Skeletal muscle satellite cell (primary cell): ENCODE results near the gene MAP6.

Experiments
- H3K27me3 ChIP-seq: 2 replicates; pipeline ENCODE4 v1.7.0; 2013; ENCODE audit warnings: low read length; ENCODE audit not compliant: control insufficient read depth, insufficient read depth
- H3K36me3 ChIP-seq: 2 replicates; pipeline ENCODE4 v1.7.0; 2013; ENCODE audit warnings: mild to moderate bottlenecking, control low read depth, low read length; ENCODE audit not compliant: insufficient read depth
- H3K4me1 ChIP-seq: 2 replicates; pipeline ENCODE4 v1.7.0; 2013; ENCODE audit warnings: low read length; ENCODE audit not compliant: control insufficient read depth, insufficient read depth
- H3K4me2 ChIP-seq: 2 replicates; pipeline ENCODE4 v1.7.0; 2013; ENCODE audit warnings: mild to moderate bottlenecking, low read length
- H3K4me3 ChIP-seq: 2 replicates; pipeline ENCODE4 v1.7.0; 2013; ENCODE audit warnings: low read length
- H3K9ac ChIP-seq: 2 replicates; pipeline ENCODE4 v1.7.0; 2013; ENCODE audit warnings: mild to moderate bottlenecking, low read depth, low read length, moderate library complexity
- H3K9me3 ChIP-seq: replicated peaks from 2 replicates; pipeline ENCODE4 v1.7.0; 2013; ENCODE audit warnings: mild to moderate bottlenecking, control low read depth, low read length

MAP6 gene

GRCh38 chr11:75598264-75598663 lies 70.6 kb downstream of the MAP6 start:
- Histone ChIP-seq H3K27me3 (peaks cover 33% of the 10 kb centered on the region), H3K4me1 (peaks cover 8% of the 10 kb centered on the region), H3K9me3 (no peaks in the 10 kb centered on the region), H3K4me2 (no peak overlapping the region), H3K4me3 (no peak overlapping the region), H3K36me3 (no peaks in the 10 kb centered on the region), H3K9ac (no peak overlapping the region)

- Histone ChIP-seq H3K27me3 (peaks cover 40% of the 10 kb centered on the region), H3K36me3 (no peaks in the 10 kb centered on the region), H3K9ac (no peak overlapping the region), H3K4me3 (no peak overlapping the region), H3K4me2 (no peak overlapping the region), H3K9me3 (no peaks in the 10 kb centered on the region), H3K4me1 (peaks cover 7% of the 10 kb centered on the region)
These were observed 71.2 kb downstream of the MAP6 start for GRCh38 chr11:75597636-75598035.

GRCh38 chr11:75596914-75597313 lies 71.9 kb downstream of the MAP6 start:
- H3K4me1 ChIP-seq, result peaks cover 8% of the 10 kb centered on the region
- no peak overlapping the region for H3K4me3 ChIP-seq
- H3K9me3 ChIP-seq, result no peaks in the 10 kb centered on the region
- no peak overlapping the region for H3K9ac ChIP-seq
- no peaks in the 10 kb centered on the region for H3K36me3 ChIP-seq
- H3K4me2 ChIP-seq, result no peak overlapping the region
- peaks cover 43% of the 10 kb centered on the region for H3K27me3 ChIP-seq

GRCh38 chr11:75595429-75595828 lies 73.4 kb downstream of the MAP6 start:
- H3K4me1 ChIP-seq, result peaks cover 8% of the 10 kb centered on the region

GRCh38 chr11:75594211-75594610 lies 74.6 kb downstream of the MAP6 start:
- Histone ChIP-seq H3K4me2 (no peak overlapping the region), H3K36me3 (no peaks in the 10 kb centered on the region), H3K9ac (no peak overlapping the region), H3K9me3 (no peaks in the 10 kb centered on the region), H3K4me1 (peaks cover 8% of the 10 kb centered on the region), H3K4me3 (no peak overlapping the region), H3K27me3 (peaks cover 41% of the 10 kb centered on the region)

More at GRCh38 chr11:75595429-75595828, 73.4 kb downstream of the MAP6 start:
- no peak overlapping the region for H3K4me2 ChIP-seq
- H3K9ac ChIP-seq, result no peak overlapping the region
- H3K9me3 ChIP-seq, result no peaks in the 10 kb centered on the region
- no peak overlapping the region for H3K4me3 ChIP-seq
- H3K36me3 ChIP-seq, result no peaks in the 10 kb centered on the region
- H3K27me3 ChIP-seq, result peaks cover 47% of the 10 kb centered on the region

- Histone ChIP-seq H3K4me1 (peaks cover 8% of the 10 kb centered on the region), H3K36me3 (no peaks in the 10 kb centered on the region), H3K9me3 (no peaks in the 10 kb centered on the region), H3K9ac (no peak overlapping the region), H3K4me3 (no peak overlapping the region), H3K4me2 (no peak overlapping the region), H3K27me3 (peaks cover 36% of the 10 kb centered on the region)
These were observed 75.4 kb downstream of the MAP6 start for GRCh38 chr11:75593286-75593915.

GRCh38 chr11:75592715-75593114 lies 76.1 kb downstream of the MAP6 start:
- Histone ChIP-seq H3K4me3 (no peak overlapping the region), H3K9ac (no peak overlapping the region), H3K4me2 (no peak overlapping the region), H3K36me3 (no peaks in the 10 kb centered on the region), H3K4me1 (peaks cover 8% of the 10 kb centered on the region), H3K9me3 (no peaks in the 10 kb centered on the region), H3K27me3 (peaks cover 36% of the 10 kb centered on the region)

GRCh38 chr11:75591966-75592365 lies 76.9 kb downstream of the MAP6 start:
- no peak overlapping the region for H3K4me2 ChIP-seq
- no peaks in the 10 kb centered on the region for H3K9me3 ChIP-seq
- H3K36me3 ChIP-seq, result no peaks in the 10 kb centered on the region
- no peak overlapping the region for H3K4me3 ChIP-seq
- H3K9ac ChIP-seq, result no peak overlapping the region
- peaks cover 35% of the 10 kb centered on the region for H3K27me3 ChIP-seq
- H3K4me1 ChIP-seq, result peaks cover 8% of the 10 kb centered on the region

- no peaks in the 10 kb centered on the region for H3K36me3 ChIP-seq
- peaks cover 34% of the 10 kb centered on the region for H3K27me3 ChIP-seq
- no peak overlapping the region for H3K9ac ChIP-seq
- H3K9me3 ChIP-seq, result no peaks in the 10 kb centered on the region
- H3K4me3 ChIP-seq, result no peak overlapping the region
- H3K4me2 ChIP-seq, result no peak overlapping the region
- peaks cover 8% of the 10 kb centered on the region for H3K4me1 ChIP-seq
These were observed 77.5 kb downstream of the MAP6 start for GRCh38 chr11:75591371-75591770.

- Histone ChIP-seq H3K9me3 (no peaks in the 10 kb centered on the region), H3K36me3 (no peaks in the 10 kb centered on the region), H3K4me2 (no peak overlapping the region), H3K4me1 (peaks cover 8% of the 10 kb centered on the region), H3K4me3 (no peak overlapping the region), H3K27me3 (peaks cover 29% of the 10 kb centered on the region), H3K9ac (no peak overlapping the region)
These were observed 78.9 kb downstream of the MAP6 start for GRCh38 chr11:75589933-75590332.

- H3K27me3 ChIP-seq, result peaks cover 22% of the 10 kb centered on the region
- H3K4me3 ChIP-seq, result no peak overlapping the region
- peaks cover 12% of the 10 kb centered on the region for H3K4me1 ChIP-seq
- no peaks in the 10 kb centered on the region for H3K9me3 ChIP-seq
- H3K36me3 ChIP-seq, result no peaks in the 10 kb centered on the region
- H3K9ac ChIP-seq, result no peak overlapping the region
- no peak overlapping the region for H3K4me2 ChIP-seq
These were observed 79.8 kb downstream of the MAP6 start for GRCh38 chr11:75589051-75589450.

- Histone ChIP-seq H3K9ac (no peak overlapping the region), H3K4me2 (no peak overlapping the region), H3K9me3 (no peaks in the 10 kb centered on the region), H3K4me3 (no peak overlapping the region), H3K36me3 (no peaks in the 10 kb centered on the region), H3K4me1 (peaks cover 21% of the 10 kb centered on the region), H3K27me3 (peaks cover 12% of the 10 kb centered on the region)
These were observed 80.8 kb downstream of the MAP6 start for GRCh38 chr11:75588051-75588481.
